GM18507 (cell line): ENCODE measurements around the gene STARD10.
A peak's percentile ranks its signal among the peaks of the same experiment; 100 is the strongest.

Experiments
- DNase-seq: peaks from one replicate; pipeline ENCODE4 v3.0.0; 2011; ENCODE audit warnings: low read depth; ENCODE audit not compliant: insufficient read length; ENCODE audit errors: extremely low spot score
- FAIRE-seq: peaks from 2 replicates; lab custom pipeline; 2011; peaks lifted over from hg19 to GRCh38; lab: Jason Lieb, UNC

Gene STARD10

DNA sequence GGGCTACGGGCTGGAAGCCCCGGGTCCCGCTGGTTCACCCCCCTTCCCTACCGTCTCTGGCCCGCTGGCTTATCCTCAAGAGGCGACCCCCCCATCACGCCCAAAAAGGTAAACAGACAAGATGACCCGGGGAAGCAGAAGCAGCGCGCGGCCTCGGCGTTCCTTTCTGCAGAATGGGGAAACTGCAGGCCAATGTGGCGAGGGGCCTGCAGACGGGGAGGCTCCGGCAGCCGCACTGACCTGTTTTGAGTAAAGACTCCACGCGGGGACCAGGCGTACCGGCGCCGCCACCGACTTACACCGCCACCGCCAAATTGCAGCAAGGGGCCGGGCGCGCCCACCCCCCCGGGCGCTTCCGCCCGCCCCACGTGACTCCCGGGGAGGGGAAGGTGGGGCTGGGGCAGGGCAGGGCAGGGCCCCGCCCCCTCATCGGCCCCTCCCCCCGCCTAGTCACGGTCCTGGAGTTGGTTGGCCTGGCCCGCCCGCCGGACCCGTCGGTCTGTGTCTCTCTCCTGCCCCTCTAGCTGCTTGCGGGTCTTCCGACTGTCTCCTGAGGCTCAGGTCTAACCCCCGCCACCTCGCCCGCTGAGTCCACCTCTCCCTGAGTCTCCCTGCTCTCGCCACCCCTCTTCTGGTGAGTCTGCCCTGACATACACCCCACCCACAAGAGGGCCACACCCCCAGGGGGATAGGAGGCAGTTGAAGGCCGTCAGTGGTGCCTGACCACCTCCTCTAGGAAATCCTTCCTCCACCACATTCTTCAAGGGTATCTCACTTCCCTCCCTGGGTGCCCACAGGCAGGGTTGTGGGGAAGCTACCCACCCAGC, 41.5 kb downstream of the STARD10 start, which contains the start of gene ARAP1:
TSS of gene ARAP1 (minus strand) at position 321 of the 827 bp plus-strand sequence. CDS start 25,280 bp downstream, outside the sequence.
- FAIRE-seq (peak; percentile 77), DNase-seq (peak; percentile 85)

DNA sequence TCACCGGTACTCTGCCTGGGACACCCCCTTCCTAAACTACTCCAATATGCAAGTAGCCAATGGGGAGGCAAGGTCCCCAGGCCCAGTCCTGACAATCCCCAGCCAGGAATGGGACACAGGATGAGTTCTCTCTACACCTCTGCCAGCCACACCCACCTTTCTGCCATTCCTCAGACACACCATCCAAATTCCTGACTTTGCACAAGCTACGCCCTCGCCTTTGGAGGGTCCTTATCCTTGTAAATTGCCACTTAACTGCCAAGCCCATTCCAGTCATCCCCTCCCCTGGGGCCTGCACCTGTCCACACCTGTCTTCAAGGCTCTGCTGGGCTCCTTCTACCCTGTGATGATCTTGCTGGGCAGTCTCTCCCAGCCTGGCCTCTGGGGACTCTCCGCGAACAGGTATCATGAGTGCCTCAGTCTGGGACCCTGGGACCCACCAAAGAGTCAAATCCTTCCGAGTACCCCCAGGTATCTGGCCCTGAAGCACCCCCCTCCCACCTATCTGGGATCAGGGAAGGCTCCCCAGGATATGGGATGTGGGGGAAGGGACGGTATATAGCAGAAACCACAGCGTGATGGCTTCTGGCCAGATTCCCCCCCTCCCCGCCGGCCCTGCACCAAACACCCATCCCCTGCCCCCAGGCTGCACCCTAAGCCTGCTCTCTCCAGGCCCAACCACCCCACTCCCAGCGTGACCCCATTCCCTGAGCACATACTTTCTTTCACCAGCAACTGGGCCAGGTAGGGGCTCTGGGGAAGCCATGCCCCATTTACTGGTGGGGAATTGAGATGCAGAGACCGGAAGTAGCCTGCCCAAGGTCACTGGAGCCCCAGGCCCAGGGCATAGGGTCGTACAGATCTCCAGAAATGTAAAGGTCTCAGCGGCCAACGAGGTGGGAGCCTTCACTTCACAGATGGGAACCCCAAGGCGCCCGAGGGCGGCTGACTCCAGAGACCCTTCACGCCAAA, 42.4 kb downstream of the STARD10 start:
- DNase-seq, result no peak
- no peak for FAIRE-seq

DNA sequence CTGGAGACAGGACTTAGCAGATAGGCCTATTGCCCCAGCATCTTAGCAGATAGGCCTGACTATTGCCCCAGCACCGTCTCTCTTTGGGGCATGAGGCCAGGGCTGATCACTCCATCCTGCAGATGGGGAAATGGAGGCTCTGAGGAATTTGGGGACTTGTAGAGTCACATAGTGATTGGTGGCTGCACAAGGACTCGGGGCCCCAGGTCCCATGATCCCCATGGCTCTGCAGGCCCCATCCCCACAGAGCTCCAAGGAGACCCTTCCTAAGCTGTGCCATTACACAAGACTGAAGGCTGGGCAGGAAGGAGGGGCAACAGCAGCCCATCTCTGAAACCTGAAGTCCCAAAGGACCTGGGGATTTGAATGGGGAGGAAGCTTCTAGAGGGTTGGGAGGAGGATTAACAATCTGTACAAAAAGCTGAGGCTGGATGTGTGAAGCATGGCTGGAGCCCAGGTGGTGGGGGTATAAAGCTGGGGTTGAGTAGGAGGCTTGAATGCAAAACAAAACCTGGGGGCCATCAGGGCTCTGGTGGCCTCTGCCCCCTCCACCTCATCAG, 43.2 kb downstream of the STARD10 start:
- DNase-seq, result no peak
- no peak for FAIRE-seq

- no peak for FAIRE-seq
Observed at GRCh38 chr11:72750086-72750485, 43.8 kb downstream of the STARD10 start.

GRCh38 chr11:72747289-72747855, 46.5 kb downstream of the STARD10 start:
- FAIRE-seq (no peak), DNase-seq (no peak)

More at GRCh38 chr11:72750086-72750485, 43.8 kb downstream of the STARD10 start:
- DNase-seq, result no peak

DNA sequence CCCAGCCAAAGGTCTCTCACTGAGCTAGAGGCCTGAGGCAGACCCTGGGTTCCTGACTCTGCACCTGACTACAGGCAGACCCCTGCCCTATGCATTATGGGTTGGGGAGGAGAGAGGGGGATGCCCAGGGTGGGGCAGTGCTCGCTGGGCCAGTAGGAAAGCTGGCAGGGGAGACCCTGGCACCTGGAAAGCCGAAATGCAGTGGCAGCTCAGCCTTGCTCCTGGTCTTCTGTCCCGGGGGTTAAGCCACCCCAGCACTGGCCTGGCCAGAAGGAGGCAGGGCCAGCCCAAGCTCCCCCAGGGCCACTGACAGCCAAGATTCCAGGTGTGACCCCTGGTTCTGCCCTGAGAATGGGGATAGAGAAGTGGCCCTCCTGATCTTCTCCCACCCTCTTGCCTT, 47.0 kb downstream of the STARD10 start:
- FAIRE-seq, result no peak

DNA sequence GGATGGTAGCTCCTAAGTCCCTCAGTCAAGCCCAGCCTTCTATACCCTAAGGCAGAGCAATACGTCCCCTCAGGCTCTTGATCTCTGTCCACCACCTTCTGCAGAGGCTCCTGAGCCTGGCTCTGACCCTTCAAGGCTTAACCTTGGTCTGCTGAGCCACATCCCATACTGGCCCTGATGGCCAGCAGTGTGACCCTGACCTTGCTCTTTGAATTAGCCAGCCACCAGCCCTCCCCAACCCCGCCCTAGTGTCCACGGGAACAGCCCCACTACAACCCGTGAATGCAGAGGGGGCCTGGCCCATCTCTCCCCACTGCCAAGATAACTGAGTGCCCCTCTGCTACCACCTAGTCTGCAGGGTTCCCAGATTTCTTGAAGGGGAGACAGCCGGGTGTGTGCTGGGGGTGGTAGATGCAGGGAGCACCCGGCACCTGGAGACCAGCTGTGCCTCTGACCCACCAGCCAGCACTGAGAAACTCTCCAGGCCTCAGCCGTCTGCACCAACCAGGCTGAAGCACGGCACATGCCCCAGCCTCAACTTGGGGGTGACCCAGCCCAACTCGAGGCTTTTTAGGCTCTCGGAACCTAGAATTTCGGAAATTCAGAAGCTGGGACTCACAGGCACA, 47.8 kb downstream of the STARD10 start:
- FAIRE-seq, result no peak

More for the DNA sequence above, 47.0 kb downstream of the STARD10 start:
- no peak for DNase-seq

DNA sequence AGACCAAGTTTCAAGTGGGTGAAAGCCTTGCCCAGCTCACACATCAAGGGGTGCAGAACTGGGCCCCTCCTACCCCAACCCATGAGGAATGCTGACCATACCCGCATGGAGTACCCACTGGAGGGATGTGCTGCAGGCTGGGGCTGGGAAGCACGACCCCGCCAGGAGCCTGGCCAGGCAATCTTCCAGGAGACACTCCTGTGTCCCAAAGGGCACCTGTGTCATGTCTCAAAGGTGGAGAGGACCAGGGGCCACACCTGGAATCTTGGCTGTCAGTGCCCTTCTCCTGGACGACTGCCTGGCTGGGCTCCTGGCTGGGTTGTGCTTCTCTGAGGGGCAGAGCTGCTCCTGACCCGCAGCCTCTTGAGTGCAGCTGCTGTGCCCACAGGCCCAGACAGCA, 48.3 kb downstream of the STARD10 start:
- DNase-seq (no peak), FAIRE-seq (no peak)

More for the DNA sequence above, 47.8 kb downstream of the STARD10 start:
- DNase-seq, result no peak

GRCh38 chr11:72744474-72744873, 49.4 kb downstream of the STARD10 start:
- FAIRE-seq (no peak), DNase-seq (no peak)

GRCh38 chr11:72743321-72744221, 50.3 kb downstream of the STARD10 start:
- peak; percentile 88 for FAIRE-seq
- no peak for DNase-seq

GRCh38 chr11:72742513-72743320, 51.1 kb downstream of the STARD10 start:
- FAIRE-seq (no peak), DNase-seq (no peak)

- no peak for FAIRE-seq
Observed at GRCh38 chr11:72741849-72742512, 51.9 kb downstream of the STARD10 start.

GRCh38 chr11:72741429-72741833, 52.4 kb downstream of the STARD10 start:
- DNase-seq (no peak), FAIRE-seq (peak; percentile 59)

More at GRCh38 chr11:72741849-72742512, 51.9 kb downstream of the STARD10 start:
- DNase-seq, result no peak

DNA sequence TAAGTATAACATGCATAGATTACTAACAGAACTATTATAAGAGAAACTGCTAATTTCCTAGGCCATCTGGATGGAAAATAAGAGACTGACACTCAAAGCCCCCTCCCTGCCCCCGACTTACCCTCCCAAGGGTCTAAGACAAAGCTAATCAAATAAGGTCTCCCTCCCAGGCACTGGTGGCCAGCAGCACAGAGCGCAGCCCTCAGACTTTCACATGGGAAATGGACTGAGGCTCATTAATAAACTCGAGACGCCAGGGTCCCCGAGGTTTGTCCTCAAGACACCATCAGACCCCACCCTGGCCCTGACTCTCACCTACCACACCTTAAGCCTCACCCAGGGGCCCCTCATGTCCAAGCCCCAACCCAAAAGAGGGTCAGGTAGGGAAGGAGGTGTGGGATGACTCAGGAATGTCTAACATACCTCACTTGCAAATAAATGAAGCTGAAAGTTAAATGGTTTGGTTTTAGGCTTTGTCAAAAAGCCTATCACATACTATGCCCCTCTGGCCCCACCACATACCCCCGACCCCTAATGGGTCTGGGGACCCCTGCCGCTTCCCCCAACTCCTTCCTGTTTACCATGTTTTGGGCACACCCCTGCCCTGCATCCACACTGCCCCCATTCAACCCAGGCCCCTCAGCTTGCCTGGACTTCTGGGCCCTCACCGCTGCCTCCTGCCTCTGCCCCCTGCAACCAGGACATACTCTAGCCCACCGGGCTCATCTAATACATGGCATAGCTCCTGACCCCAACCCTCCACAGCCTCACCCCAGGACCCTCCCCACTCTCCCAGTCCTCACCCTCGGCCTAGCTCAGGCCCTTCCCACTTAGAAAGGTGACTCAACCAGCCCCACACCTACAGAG, 53.1 kb downstream of the STARD10 start:
- DNase-seq (no peak), FAIRE-seq (peak; percentile 15)

DNA sequence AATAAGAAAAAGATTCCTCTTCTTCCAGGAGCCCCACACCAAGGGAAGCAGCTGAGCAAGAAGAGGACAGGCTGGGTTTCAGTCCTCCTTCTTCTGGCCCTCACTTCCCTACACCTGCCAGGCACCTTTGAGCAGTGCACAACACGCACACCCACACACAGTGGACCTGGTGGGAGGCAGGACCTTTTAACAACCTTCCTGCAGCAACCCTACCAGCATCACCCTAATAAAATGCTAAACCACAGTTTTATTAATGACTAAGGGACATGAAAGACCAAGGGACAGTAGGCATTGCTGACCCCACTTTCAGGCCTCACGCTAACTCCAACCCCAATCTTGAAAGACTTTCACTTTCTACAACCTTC, 53.8 kb downstream of the STARD10 start:
- peak; percentile 45 for FAIRE-seq

More for the DNA sequence above, 53.8 kb downstream of the STARD10 start:
- DNase-seq, result no peak
